Measurements from ENCODE around the gene ARHGEF40.

- TF ChIP-seq FOXM1 (IDR thresholded peaks at IDR 0.05; ENCODE audit: borderline replicate concordance) = no peak
- no peak for TF ChIP-seq TARDBP (IDR thresholded peaks at IDR 0.05)
Measured at GRCh38 chr14:21083565-21084325, 13.6 kb downstream of the ARHGEF40 start.
